GM19468 (cell line): ENCODE measurements around the gene DLGAP1.
"Not testable (repeated sequence)": the region's sequence is repeated elsewhere in the genome, so short reads cannot be mapped to it uniquely, and the experiment has no call there.

Experiments used
- ATAC-seq: cut with Tn5 transposase; IDR thresholded peaks from one replicate; pipeline ENCODE4 v1.9.1; 2021; ENCODE audit warnings: mild to moderate bottlenecking, moderate library complexity, moderate number of reproducible peaks; ENCODE audit not compliant: unreplicated experiment; ENCODE audit errors: extremely low read depth

Gene DLGAP1

DNA sequence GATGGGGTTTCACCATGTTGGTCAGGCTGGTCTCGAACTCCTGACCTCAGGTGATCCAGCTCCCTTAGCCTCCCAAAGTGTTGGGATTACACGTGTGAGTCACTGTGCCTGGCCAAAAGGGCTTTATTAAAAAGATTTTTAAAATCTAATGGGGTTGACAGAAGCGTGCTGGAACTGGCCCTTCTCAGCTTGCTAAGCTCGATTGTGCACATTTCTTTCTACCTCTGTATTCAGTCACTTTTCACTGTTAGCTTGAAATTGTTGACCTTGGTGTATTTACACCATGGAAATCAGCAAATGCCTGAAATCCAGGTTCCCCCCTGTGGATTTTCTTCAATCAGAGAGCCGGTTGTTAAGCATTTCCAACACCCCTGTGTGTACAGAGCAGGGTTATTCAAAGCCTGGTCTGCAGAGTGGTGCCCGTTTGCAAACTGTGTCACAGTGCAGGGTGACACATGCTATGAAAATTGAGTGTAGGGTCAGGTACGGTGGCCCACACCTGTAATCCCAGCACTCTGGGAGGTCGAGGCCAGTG is 864.9 kb downstream of the DLGAP1 start:
- no peak for ATAC-seq

DNA sequence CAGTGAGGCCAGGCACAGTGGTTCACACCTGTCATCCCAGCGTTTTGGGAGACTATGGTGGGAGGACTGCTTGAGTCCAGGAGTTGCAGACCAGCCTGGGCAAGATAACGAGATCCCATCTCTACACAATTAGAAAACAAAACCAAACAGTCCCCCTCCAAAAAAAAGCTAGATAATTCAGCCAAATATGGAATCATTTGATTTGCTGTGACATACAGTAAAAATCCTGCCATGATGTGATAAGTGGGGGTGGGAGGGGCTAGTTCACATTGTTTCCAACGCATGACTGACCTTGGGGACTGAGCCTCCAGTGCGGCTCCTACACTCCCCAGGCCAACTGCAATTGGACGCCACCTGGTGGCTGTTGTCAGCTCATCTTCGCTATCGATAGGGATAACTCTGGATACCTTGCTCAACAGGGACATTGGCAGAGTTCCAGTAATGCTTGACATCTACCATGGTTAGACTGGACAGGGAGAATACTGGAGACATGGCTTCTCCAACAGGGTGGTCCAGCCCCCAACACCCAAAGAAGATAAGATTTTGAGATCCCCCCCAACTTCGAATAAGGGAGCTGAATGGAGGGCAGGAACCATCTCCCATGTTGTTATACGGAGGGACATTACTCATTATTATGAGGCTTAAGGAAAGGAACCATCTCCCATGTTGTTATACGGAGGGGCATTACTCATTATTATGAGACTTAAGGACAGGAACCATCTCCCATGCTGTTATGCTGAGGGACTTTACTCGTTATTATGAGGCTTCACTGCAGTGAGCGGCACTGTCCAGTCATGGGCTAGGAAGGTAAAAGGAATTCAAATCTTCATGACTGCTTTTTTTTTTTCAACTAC is 869.2 kb downstream of the DLGAP1 start:
- ATAC-seq, result no peak

GRCh38 chr18:3584897-3585460 is 870.1 kb downstream of the DLGAP1 start:
- no peak for ATAC-seq

GRCh38 chr18:3584266-3584861 is 870.7 kb downstream of the DLGAP1 start:
- no peak for ATAC-seq

GRCh38 chr18:3583873-3584247 is 871.2 kb downstream of the DLGAP1 start:
- ATAC-seq, result no peak

GRCh38 chr18:3583106-3583872 is 871.8 kb downstream of the DLGAP1 start:
- not testable (repeated sequence) for ATAC-seq

DNA sequence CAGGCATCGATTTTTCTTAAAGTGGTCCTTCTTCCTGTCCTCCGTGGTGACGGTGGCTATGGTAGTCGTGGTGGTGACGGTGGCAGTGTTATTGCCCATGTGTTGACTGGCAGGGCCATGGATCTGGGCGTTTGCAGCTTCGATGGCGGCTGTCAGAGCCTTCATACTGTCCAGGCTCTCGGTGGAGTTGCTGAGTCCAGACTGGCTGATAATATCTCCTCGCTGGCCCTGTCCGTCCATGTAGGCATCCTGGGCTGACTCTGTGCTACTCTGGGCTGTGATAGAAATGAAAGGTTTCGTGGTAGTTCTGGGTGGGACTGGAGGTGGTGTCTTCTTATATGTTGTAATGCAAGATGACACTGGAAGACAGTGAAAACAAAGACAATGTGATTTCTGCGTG is 873.2 kb downstream of the DLGAP1 start:
- ATAC-seq, result no peak

- ATAC-seq, result not testable (repeated sequence)
Observed at GRCh38 chr18:3580523-3581025, 874.5 kb downstream of the DLGAP1 start.

GRCh38 chr18:3579701-3580100 is 875.4 kb downstream of the DLGAP1 start:
- no peak for ATAC-seq

- no peak for ATAC-seq
Observed at GRCh38 chr18:3578621-3579020, 876.5 kb downstream of the DLGAP1 start.

- ATAC-seq, result no peak
Observed at GRCh38 chr18:3577281-3577855, 877.7 kb downstream of the DLGAP1 start.

DNA sequence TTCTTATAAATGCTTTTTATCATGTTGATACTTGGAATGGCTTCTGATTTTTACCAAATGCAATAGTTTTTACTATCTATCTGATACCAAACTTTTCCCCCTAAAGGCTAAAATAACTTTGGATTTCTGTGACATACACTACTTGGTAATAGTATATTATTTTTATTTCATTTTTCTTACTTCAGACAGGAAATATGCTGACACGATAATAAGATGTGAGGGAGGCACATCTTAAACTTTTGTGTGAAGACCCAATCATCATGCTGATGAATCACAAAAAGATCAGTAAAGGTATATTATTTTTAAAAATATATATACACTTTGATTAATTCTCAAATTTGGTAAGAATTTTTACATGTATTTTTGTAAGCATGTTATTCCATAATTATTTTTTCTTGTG is 882.3 kb downstream of the DLGAP1 start:
- no peak for ATAC-seq

DNA sequence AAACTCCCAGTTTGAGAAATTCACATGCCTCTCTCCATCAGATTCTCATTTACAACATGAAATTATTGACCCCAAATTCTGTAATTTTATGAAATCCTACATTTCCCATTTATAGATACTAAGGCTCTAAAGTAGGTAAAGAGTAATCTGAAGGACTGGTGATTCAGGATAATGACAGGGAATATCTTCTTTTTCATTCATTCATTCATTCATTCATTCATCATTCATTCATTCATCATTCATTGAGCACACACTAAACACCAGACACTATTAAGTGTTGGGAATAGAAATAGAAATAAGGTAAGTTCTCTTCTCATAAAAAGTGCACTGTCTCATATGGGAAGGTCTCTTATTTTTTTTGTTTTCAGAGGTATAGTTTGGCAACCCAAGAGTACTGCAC is 888.3 kb downstream of the DLGAP1 start:
- ATAC-seq, result no peak

DNA sequence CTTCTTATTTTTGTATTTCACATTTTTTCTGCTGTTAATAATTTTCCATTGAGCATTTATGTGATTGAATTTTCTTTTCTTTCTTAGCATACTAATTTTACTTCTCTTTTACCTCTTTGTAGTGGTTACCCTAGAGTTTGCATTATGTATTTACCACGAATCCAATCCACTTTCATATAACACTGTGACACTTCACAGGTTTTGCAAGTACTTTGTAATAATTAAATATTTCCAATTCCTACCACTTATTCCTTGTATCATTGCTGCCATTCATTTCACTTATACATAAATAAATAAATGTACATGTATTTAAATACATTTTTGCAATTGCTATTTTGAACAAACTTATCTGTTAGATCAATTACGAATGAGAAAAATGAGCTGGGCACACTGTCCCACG is 894.4 kb downstream of the DLGAP1 start:
- no peak for ATAC-seq

GRCh38 chr18:3554811-3555427 is 900.2 kb downstream of the DLGAP1 start:
- no peak for ATAC-seq

- no peak for ATAC-seq
Observed at GRCh38 chr18:3554091-3554601, 901.0 kb downstream of the DLGAP1 start.

- ATAC-seq, result no peak
Observed at GRCh38 chr18:3552305-3552704, 902.8 kb downstream of the DLGAP1 start.

DNA sequence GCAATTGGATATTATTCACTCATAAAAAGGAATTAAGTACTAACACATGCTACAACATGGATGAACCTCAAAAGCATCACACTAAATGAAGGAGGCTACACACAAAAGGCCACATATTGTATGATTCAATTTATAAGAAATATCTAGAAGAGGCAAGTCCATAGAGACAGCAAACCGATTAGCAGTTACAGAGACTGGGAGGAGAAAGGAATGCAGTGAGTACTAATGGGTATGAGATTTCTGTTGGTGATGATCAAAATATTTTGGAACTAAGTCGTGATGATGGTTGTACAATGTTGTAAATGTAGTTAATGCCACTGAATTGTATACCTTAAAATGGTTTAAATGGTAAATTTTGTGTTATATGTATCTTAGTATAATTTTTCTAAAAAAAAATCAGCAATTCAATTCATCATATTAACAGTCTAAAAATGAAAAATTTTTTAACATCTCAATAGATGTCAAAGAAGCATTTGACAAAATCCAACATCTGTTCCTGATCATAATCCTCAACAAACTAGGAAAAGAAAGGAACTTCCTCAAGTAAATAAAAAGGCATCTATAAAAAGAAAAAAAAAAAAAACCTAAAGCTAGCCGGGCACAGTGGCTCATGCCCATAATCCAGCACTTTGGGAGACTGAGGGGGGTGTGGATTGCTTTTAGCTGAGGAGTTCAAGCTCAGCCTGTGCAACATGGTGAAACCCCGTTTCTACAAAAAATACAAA is 907.1 kb downstream of the DLGAP1 start:
- no peak for ATAC-seq

- ATAC-seq, result no peak
Observed at GRCh38 chr18:3546106-3546505, 909.0 kb downstream of the DLGAP1 start.
